Transverse colon (tissue), 4 donors: ENCODE results near the gene OR4C3.
"Not testable (repeated sequence)": the region's sequence is repeated elsewhere in the genome, so short reads cannot be mapped to it uniquely, and the experiment has no call there.

Source experiments
- CTCF ChIP-seq, 5 experiments: fragments of 200-600 bp in 3 of 5; fragments of 450-650 bp in 2 of 5; sonication (generic) in 3 of 5; IDR thresholded peaks; 1 replicate in 2 of 5; 2 replicates in 3 of 5; pipeline ENCODE4 v1.5.1; 2016 to 2017; ENCODE audit warnings: antibody characterized with exemption in 5 of 5, inconsistent platforms in 3 of 5, mild to moderate bottlenecking in 2 of 5, moderate library complexity in 1 of 5
- EP300 ChIP-seq: sonication (generic); formaldehyde crosslinking; IDR thresholded peaks from one replicate; pipeline ENCODE4 v1.6.1; 2017; ENCODE audit warnings: antibody characterized with exemption, low read depth
- POLR2A ChIP-seq: fragments of 450-650 bp; IDR thresholded peaks from one replicate; pipeline ENCODE4 v1.6.1; 2016; ENCODE audit warnings: antibody characterized with exemption, mild to moderate bottlenecking, moderate library complexity
- POLR2AphosphoS5 ChIP-seq, 3 donors: sonication (generic); formaldehyde crosslinking; IDR thresholded peaks; one replicate each; pipeline ENCODE4 v1.6.1; 2016; ENCODE audit warnings: antibody characterized with exemption in 3 of 3

- TF ChIP-seq CTCF (IDR thresholded peaks at IDR 0.05); EP300; POLR2A; POLR2AphosphoS5 (IDR thresholded peaks at IDR 0.05): not testable (repeated sequence)
Measured at GRCh38 chr11:48342505-48342904, 17.8 kb downstream of the OR4C3 start.
